CD4-positive, alpha-beta T cell treated with Interleukin-15 for 4 hours (primary cell): ENCODE data around the gene ZNF700.
"Not testable (repeated sequence)": the region's sequence is repeated elsewhere in the genome, so short reads cannot be mapped to it uniquely, and the experiment has no call there.

Experiments
- DNase-seq: peaks from one replicate; pipeline ENCODE4 v3.0.0-alpha.2; 2020; ENCODE audit warnings: low spot score

Gene ZNF700

DNA sequence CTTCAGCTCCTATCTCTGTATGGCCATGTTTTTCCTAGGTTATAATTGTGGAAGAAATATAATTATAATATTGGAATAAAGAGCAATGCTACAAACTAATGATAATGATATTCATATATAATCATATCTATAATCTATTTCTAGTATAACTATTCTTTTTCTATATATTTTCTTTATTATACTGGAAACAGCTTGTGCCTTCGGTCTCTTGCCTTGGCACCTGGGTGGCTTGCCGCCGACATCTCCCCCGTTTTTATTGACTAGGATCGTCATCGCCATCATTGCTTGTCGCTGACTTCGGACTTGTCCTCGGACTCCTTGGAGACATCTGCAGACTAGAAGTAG is 64.2 kb downstream of the ZNF700 start:
- no peak for DNase-seq

DNA sequence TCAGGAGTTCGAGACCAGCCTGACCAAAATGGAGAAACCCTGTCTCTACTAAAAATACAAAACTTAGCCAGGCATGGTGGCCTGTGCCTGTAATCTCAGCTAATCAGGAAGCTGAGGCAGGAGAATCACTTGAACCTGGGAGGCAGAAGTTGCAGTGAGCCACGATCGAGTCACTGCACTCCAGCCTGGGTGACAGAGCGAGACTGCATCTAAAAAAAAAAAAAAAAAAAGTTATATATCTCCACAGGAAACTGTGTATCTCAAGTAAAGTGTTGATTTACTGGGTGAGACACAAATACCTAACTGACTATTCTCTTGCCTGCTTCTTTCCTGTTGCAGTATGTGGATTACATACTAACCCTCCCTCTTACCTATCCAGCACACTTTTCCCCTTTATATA is 67.0 kb downstream of the ZNF700 start:
- not testable (repeated sequence) for DNase-seq

DNA sequence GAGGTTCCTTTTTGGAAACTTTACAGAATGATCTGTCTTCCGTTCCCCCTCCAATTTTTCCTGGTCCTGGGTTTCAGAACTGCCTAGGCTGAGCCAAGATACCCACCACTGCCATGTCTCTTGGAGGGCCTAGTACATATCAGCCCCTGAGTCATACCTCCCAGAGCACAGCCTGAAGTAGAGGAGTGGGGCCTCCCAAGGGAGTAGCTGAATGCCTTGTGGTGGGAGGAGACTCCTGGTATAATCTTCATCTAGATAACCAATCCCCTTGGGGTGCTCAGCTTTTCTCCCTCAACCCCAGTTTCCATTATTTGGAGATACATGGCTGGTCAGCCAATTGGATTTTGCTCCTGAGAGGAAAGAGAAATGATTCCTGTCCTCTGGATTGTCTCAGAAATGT is 70.3 kb downstream of the ZNF700 start:
- DNase-seq = no peak
